ENCODE data around the gene TPD52L1.

Gene TPD52L1

GRCh38 chr6:125312478-125312877 is 158.9 kb downstream of the TPD52L1 start:
- Mint-ChIP-seq H3K4me1 (ENCODE audit: low read depth in 2 of 2) (peaks cover 0 to 5% of the 10 kb centered on the region in 2 donors), H3K9me3 (no peaks in the 10 kb centered on the region), H3K27ac (no peak overlapping the region), H3K27me3 (peaks cover 8 to 31% of the 10 kb centered on the region in 2 donors), H3K36me3 (ENCODE audit: insufficient read depth) (no peaks in the 10 kb centered on the region), H3K4me3 (no peak overlapping the region)
- ATAC-seq (replicated peaks) (no peak), DNase-seq (no peak)

DNA sequence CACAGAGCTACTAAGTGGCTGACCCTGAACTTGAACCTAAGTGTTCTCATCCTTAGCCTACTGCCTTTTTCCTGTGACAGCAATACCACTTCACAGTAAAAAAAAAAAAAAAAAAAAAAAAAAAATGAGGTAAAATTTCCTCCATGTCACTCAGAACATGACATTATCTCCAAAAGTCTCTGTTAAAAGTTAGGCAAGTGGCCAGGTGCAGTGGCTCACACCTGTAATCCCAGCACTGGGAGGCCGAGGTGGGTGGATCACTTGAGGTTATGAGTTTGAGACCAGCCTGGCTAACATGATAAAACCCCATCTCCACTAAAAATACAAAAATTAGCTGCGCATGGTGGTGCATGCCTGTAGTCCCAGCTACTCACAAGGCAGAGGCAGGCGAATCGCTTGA is 159.4 kb downstream of the TPD52L1 start:
- no peak overlapping the region for H3K4me3 Mint-ChIP-seq
- H3K4me1 Mint-ChIP-seq (ENCODE audit: low read depth in 2 of 2) = peaks cover 0 to 4% of the 10 kb centered on the region in 2 donors
- DNase-seq = no peak
- H3K9me3 Mint-ChIP-seq = no peaks in the 10 kb centered on the region
- no peak for ATAC-seq (replicated peaks)
- peaks cover 8 to 31% of the 10 kb centered on the region in 2 donors for H3K27me3 Mint-ChIP-seq
- no peaks in the 10 kb centered on the region for H3K36me3 Mint-ChIP-seq (ENCODE audit: insufficient read depth)
- no peak overlapping the region for H3K27ac Mint-ChIP-seq
